Measurements from ENCODE around the gene CREM. TPM values are rescaled to one million over a fixed set of nuclear protein-coding genes. Genes with fewer than 3 reads are reported as not detected.

CREM gene
- total RNA-seq, 1 experiment from 2014 or later = 20.0 TPM

DNA sequence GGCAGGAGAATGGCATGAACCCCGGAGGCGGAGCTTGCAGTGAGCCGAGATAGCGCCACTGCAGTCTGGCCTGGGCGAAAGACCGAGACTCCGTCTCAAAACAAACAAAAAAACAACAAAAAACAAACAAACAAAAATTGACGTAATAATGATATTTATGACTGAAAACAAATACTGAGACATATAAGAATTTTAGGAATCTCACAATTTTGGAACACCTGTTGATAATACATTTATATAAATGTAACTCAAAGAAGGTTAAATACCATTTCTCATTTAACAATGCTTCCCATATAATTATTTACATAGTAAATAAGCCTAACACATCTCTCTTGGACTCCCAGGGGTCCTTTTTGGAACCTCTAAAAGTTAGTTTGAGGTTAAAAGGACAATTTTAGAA lies 107.4 kb downstream of the CREM start:
- Histone ChIP-seq H3K9me3 (ENCODE audit: control insufficient read depth, low read depth, low read length) (no peaks in the 10 kb centered on the region), H3K56ac (ENCODE audit: insufficient read length, low read depth, low read length) (no peak overlapping the region), H2BK15ac (ENCODE audit: low read depth, low read length) (no peak overlapping the region), H2BK12ac (ENCODE audit: insufficient read length, low read depth, low read length) (no peak overlapping the region), H3K27me3 (ENCODE audit: insufficient read depth, low read length) (no peaks in the 10 kb centered on the region), H3K23ac (ENCODE audit: insufficient read length, low read depth, low read length) (no peak overlapping the region), H3K4ac (ENCODE audit: low read depth, low read length) (no peak overlapping the region), H2AFZ (ENCODE audit: low read length) (no peak overlapping the region), H2BK5ac (ENCODE audit: insufficient read length, low read length) (no peak overlapping the region), H3K4me2 (ENCODE audit: insufficient read depth, insufficient read length, low read length) (no peak overlapping the region), H4K20me1 (ENCODE audit: control insufficient read depth, insufficient read depth, insufficient read length) (no peaks in the 10 kb centered on the region), H2AK5ac (ENCODE audit: insufficient read length, low read length) (no peak overlapping the region), H3T11ph (ENCODE audit: low read length) (no peak overlapping the region), H3K14ac (ENCODE audit: insufficient read depth, low read length) (no peak overlapping the region), H4K8ac (replicated peaks; ENCODE audit: insufficient read length, low read depth, low read length) (no peak overlapping the region), H3K79me2 (ENCODE audit: insufficient read depth, low read length) (no peaks in the 10 kb centered on the region), H3K79me1 (ENCODE audit: insufficient read depth, low read depth, low read length, poor library complexity, severe bottlenecking) (no peaks in the 10 kb centered on the region), H3K9ac (ENCODE audit: extremely low read depth, insufficient read length, low read length) (no peak overlapping the region), H2BK120ac (ENCODE audit: low read depth, low read length, poor library complexity, severe bottlenecking) (no peak overlapping the region), H2BK20ac (ENCODE audit: low read depth, low read length, poor library complexity, severe bottlenecking) (no peak overlapping the region), H3K27ac (ENCODE audit: insufficient read length, low read depth, low read length) (no peak overlapping the region), H3K23me2 (ENCODE audit: insufficient read length, low read depth, low read length, poor library complexity, severe bottlenecking) (no peaks in the 10 kb centered on the region), H3K18ac (ENCODE audit: insufficient read length, low read depth, low read length) (no peak overlapping the region), H4K91ac (ENCODE audit: insufficient read length, low read depth, low read length) (no peak overlapping the region), H4K5ac (ENCODE audit: insufficient read length, low read depth, low read length) (no peak overlapping the region), H3K4me1 (ENCODE audit: insufficient read depth, low read length) (peaks cover 3% of the 10 kb centered on the region; the same call in 1 of the 2 replicates)
- DNase-seq = no peak
- TF ChIP-seq, protein P1, sequence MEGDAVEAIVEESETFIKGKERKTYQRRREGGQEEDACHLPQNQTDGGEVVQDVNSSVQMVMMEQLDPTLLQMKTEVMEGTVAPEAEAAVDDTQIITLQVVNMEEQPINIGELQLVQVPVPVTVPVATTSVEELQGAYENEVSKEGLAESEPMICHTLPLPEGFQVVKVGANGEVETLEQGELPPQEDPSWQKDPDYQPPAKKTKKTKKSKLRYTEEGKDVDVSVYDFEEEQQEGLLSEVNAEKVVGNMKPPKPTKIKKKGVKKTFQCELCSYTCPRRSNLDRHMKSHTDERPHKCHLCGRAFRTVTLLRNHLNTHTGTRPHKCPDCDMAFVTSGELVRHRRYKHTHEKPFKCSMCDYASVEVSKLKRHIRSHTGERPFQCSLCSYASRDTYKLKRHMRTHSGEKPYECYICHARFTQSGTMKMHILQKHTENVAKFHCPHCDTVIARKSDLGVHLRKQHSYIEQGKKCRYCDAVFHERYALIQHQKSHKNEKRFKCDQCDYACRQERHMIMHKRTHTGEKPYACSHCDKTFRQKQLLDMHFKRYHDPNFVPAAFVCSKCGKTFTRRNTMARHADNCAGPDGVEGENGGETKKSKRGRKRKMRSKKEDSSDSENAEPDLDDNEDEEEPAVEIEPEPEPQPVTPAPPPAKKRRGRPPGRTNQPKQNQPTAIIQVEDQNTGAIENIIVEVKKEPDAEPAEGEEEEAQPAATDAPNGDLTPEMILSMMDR (conservative IDR thresholded peaks at IDR 0.05) = no peak
- H3K4me1 Mint-ChIP-seq = peaks cover 6 to 9% of the 10 kb centered on the region in 2 experiments
- H3K4me3 Mint-ChIP-seq = no peak overlapping the region
- no peaks in the 10 kb centered on the region for H3K27me3 Mint-ChIP-seq (ENCODE audit: low read depth)
- WGBS (ENCODE audit: extremely low coverage, insufficient read length, low lambda C conversion rate) = no CpG with 5 or more reads among the region's 8 CpGs
- H3K36me3 Mint-ChIP-seq (ENCODE audit: insufficient read depth in 1 of 3, low read depth in 3 of 3) = no peaks in the 10 kb centered on the region
- no peak overlapping the region for H3K27ac Mint-ChIP-seq
- H3K9me3 Mint-ChIP-seq = no peaks in the 10 kb centered on the region
